22Rv1 (cell line): ENCODE results near the gene STX11.

Experiments used
- H3K27ac ChIP-seq: fragments of 450-650 bp; 2 replicates; pipeline ENCODE4 v1.5.1; 2017
- ZFX ChIP-seq: fragments of 450-650 bp; IDR thresholded peaks from 2 replicates; pipeline ENCODE4 v1.6.1; 2017; ENCODE audit warnings: antibody characterized with exemption, borderline replicate concordance
- TF ChIP-seq, protein P1 (sequence below): fragments of 450-650 bp; IDR thresholded peaks from 2 replicates; pipeline ENCODE4 v1.5.1; 2017; ENCODE audit warnings: mild to moderate bottlenecking

The STX11 gene

DNA sequence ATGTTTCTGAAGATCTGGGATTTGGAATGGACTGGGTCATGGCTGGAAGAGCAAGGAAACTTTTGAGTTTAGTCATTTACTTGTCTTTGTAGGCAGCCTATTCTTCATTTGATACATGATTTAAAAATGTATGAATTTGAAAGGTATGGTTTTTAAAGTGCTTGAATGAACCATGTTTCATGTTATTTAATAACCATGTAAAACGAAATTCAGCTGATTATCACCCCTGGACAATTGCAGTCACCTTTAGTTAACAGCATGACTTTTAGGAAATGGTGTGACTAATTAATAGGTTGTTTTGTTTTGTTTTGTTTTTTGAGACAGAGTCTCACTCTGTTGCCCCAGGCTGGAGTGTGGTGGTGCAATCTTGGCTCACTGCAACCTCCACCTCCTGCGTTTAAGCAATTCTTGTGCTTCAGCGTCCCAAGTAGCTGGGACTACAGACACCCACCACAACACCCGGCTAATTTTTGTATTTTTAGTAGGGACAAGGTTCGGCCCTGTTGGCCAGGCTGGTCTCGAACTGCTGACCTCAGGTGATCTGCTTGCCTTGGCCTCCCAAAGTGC is 2.1 kb downstream of the STX11 start:
- H3K27ac ChIP-seq: no peak overlapping the region
- TF ChIP-seq ZFX: no peak
- TF ChIP-seq, protein P1, sequence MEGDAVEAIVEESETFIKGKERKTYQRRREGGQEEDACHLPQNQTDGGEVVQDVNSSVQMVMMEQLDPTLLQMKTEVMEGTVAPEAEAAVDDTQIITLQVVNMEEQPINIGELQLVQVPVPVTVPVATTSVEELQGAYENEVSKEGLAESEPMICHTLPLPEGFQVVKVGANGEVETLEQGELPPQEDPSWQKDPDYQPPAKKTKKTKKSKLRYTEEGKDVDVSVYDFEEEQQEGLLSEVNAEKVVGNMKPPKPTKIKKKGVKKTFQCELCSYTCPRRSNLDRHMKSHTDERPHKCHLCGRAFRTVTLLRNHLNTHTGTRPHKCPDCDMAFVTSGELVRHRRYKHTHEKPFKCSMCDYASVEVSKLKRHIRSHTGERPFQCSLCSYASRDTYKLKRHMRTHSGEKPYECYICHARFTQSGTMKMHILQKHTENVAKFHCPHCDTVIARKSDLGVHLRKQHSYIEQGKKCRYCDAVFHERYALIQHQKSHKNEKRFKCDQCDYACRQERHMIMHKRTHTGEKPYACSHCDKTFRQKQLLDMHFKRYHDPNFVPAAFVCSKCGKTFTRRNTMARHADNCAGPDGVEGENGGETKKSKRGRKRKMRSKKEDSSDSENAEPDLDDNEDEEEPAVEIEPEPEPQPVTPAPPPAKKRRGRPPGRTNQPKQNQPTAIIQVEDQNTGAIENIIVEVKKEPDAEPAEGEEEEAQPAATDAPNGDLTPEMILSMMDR: no peak

DNA sequence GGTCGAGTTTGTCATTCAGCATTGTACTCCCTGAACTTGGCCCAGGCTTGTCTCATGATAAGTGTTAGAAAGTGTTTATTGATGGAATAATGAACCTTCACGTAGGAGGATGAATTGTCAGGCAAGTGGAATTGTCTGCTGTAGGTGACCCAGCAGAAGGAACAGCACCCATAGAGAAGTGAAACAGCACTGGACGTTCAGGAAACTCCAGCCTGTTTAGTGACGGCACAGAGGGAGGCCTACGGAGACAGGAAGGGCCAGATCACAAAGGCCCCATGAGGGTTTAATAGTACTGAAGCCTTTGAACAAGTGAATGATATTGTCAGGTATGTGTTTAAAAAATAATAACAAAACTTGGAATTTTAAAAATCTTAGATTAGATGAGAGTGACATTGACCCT is 2.9 kb downstream of the STX11 start:
- TF ChIP-seq, protein P1: no peak
- TF ChIP-seq ZFX: no peak
- H3K27ac ChIP-seq: no peak overlapping the region

DNA sequence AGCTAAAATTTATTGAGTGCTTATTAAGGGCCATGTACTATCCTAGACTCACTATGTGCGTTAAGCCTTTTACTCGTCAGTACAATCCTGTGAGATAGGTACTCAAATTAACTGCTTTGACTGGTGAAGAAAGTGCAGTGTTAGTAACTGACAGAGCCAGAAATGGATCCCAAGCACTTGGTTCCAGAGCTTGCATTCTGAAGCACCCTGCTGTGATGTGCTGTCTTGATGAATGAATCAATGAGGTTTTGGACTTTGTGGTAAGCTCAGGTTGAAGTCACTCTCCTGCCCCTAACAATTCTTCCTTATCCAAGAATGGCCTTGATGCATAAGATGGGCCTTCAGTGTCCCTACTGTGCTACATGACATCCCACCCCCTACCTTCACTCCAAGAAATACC is 3.7 kb downstream of the STX11 start:
- TF ChIP-seq ZFX: no peak
- TF ChIP-seq, protein P1: no peak
- H3K27ac ChIP-seq: no peak overlapping the region

DNA sequence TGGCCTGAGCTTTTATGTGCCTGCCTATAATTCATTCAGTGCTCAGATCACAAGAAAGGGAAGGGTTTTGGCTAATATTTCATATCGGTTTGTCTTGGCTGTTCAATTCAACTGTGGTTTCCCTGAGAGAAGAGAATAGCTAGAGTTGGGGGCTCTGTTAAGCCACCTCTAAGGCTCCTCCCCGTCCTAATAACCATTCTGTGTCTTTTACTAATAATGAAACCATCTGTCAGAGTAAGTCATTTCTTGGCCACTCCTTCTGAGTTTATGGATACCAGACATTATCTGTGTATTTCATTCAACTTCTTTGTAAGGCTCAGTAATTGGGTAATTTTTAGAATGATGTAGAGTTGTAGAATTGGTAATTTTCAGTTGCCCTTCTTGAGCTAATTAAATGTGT is 5.2 kb downstream of the STX11 start:
- TF ChIP-seq, protein P1: no peak
- no peak for TF ChIP-seq ZFX
- no peak overlapping the region for H3K27ac ChIP-seq

DNA sequence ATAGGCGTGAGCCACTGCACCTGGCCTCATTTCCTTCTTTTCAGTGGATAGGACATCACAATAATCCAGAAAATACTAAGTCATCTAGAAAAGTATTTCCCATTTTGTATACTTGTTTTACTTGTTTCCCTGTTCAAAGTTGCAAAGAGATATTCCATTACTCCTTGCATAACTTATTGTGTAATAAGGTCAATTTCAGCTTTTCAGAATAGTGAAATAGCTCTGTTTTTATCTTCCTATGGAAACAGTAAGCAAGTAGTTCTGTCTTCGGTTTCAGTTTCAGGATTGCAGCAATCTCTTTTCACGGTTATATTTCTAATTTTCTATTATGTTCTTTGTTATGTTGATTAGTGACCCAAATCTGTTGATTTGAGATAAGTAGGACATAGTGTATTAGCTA is 6.0 kb downstream of the STX11 start:
- no peak overlapping the region for H3K27ac ChIP-seq
- TF ChIP-seq, protein P1: no peak
- TF ChIP-seq ZFX: no peak

DNA sequence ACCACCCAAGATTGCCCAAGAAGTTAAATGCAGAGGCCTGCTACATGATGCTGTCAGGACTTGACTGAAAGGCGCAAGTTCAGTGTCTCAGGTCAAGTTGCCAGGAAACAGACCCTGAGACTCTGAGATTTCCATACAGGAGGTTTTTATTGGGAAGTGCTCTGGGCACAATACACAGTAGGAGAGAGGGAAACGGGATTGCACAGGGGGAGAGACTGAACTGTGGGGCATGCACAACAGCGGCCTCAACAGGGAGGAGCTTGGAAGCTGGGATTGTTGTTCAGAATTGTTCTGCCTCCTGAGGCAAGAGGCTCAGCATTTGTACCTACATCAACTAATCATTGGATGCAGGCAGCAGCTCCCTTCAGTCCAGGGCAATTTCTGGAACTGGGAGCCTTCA is 6.7 kb downstream of the STX11 start:
- no peak overlapping the region for H3K27ac ChIP-seq
- TF ChIP-seq ZFX: no peak
- TF ChIP-seq, protein P1: no peak

DNA sequence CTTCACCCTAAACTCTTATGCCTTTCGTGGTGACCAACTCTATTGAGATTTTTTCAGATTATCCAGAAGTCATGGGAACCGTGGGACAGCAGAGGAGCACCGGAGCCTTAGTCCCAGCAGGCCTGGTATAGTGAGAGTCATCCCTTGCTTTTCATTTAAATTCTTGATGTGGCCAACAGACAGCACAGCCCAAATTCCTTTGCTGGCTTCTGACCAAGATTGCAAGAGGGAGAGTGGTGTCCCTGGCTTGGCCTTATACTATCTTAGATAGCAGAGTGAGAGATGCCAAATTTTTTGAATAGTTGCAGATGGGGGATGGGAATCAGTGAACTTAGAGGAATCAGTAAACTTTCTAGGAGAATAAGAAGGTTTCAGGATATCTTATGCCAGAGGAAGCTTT is 7.8 kb downstream of the STX11 start:
- TF ChIP-seq, protein P1: no peak
- TF ChIP-seq ZFX: no peak
- H3K27ac ChIP-seq: no peak overlapping the region
